Spleen (tissue), 11 donors: Measurements from ENCODE around the gene ARMC10. TPM values are rescaled to one million over a fixed set of nuclear protein-coding genes. Genes with fewer than 3 reads are reported as not detected.

Experiments used
- DNase-seq: peaks from one replicate; pipeline ENCODE4 v3.0.0-alpha.2; 2020
- H3K27ac ChIP-seq, 8 donors: fragments of 200-600 bp; sonication (generic) in 7 of 8; 1 replicate in 4 of 8; 2 replicates in 4 of 8; pipeline versions ENCODE4 v1.5.0 to v1.8.0; 2016 to 2021; ENCODE audit warnings: inconsistent platforms in 4 of 8, mild to moderate bottlenecking in 4 of 8, moderate library complexity in 1 of 8
- H3K27me3 ChIP-seq, 7 donors: fragments of 200-600 bp; sonication (generic) in 6 of 7; replicated peaks in 1 of 7; 1 replicate in 4 of 7; 2 replicates in 3 of 7; pipeline versions ENCODE4 v1.5.0 to v1.8.0; 2016 to 2021; ENCODE audit warnings: inconsistent platforms in 3 of 7, mild to moderate bottlenecking in 1 of 7
- H3K36me3 ChIP-seq, 6 donors: fragments of 200-600 bp; sonication (generic) in 5 of 6; 1 replicate in 4 of 6; 2 replicates in 2 of 6; pipeline versions ENCODE4 v1.5.0 to v1.8.0; 2016 to 2021; ENCODE audit warnings: inconsistent platforms in 2 of 6
- H3K4me1 ChIP-seq, 6 donors: fragments of 200-600 bp; sonication (generic) in 5 of 6; 1 replicate in 3 of 6; 2 replicates in 3 of 6; pipeline versions ENCODE4 v1.5.0 to v1.8.0; 2016 to 2021; ENCODE audit warnings: inconsistent platforms in 3 of 6
- H3K4me3 ChIP-seq, 8 donors: fragments of 200-600 bp; sonication (generic) in 7 of 8; 1 replicate in 4 of 8; 2 replicates in 4 of 8; pipeline versions ENCODE4 v1.5.0 to v1.8.0; 2016 to 2021; ENCODE audit warnings: inconsistent platforms in 4 of 8, mild to moderate bottlenecking in 4 of 8, moderate library complexity in 2 of 8
- H3K9me3 ChIP-seq, 8 donors: fragments of 200-600 bp; sonication (generic) in 7 of 8; 1 replicate in 4 of 8; 2 replicates in 4 of 8; pipeline versions ENCODE4 v1.5.0 to v1.8.0; 2016 to 2021; ENCODE audit warnings: inconsistent platforms in 4 of 8
- POLR2A ChIP-seq, 3 donors: fragments of 450-650 bp; IDR thresholded peaks; one replicate each; pipeline ENCODE4 v1.5.1; 2017; ENCODE audit warnings: antibody characterized with exemption in 3 of 3, mild to moderate bottlenecking in 1 of 3
- POLR2AphosphoS5 ChIP-seq, 3 donors: sonication (generic); formaldehyde crosslinking; IDR thresholded peaks; one replicate each; pipeline ENCODE4 v1.5.1; 2017; ENCODE audit warnings: antibody characterized with exemption in 3 of 3
- WGBS, 5 donors: extraction: QIAGEN DNeasy Blood & Tissue Kit in 3 of 5; methylation state at CpG; one replicate each; pipeline versions ENCODE4 v1.1.5 to v1.1.7; 2013 to 2018; 5-methylcytosine and 5-hydroxymethylcytosine counted together
- intact Hi-C: fragments of 100-400 bp; cut with DNase I; formaldehyde crosslinking; loops from one replicate; pipeline ENCODE4 v1.15.0; 2023; ENCODE audit warnings: low total_unique reads
- polyA plus RNA-seq, 3 donors: library from polyadenylated mRNA; stranded (reverse); fragments of 200-250 nt; gene quantifications; one replicate each; pipeline ENCODE4 v1.2.1, GENCODE V29; 2013
- total RNA-seq, 7 donors: library from RNA; depleted of rRNA in 3 of 7; stranded (reverse); fragments of >200 nt in 3 of 7; fragmentation: NEBNext Ultra II Directional in 4 of 7; extraction: Animal tissue kit (Norgen Biotek cat#: 25700) in 4 of 7; gene quantifications; one replicate each; pipeline versions ENCODE4 v1.1.0 to v1.2.1, GENCODE V29; 2016 to 2021
- TF ChIP-seq, protein P1 (sequence below), 11 experiments: fragments of 200-600 bp in 7 of 11; fragments of 450-650 bp in 4 of 11; sonication (generic) in 4 of 11; IDR thresholded peaks in 8 of 11; conservative IDR thresholded peaks in 3 of 11; 1 replicate in 7 of 11; 2 replicates in 4 of 11; pipeline versions ENCODE4 v1.4.0 to v1.8.0; 2016 to 2021; ENCODE audit warnings: antibody characterized with exemption in 11 of 11, inconsistent platforms in 4 of 11, mild to moderate bottlenecking in 1 of 11
- donor health status: healthy with polysubstance abuse.
- donor health status: DM: no; HTN: no; CAD: no; lungs with moderate emphysema.
- donor health status: DM: no; HTN: no; CAD: no.
- donor health status: Bipolar disorder and iron deficiency.
- donor health status: healthy.
- donor health status: DM: no; HTN: no; CAD: no.
- donor health status: DM: yes; HTN: yes; CAD: no.

ARMC10 gene
- total and polyA plus RNA-seq, 10 donors = 11.7 to 29.8 (median 26.2) TPM

DNA sequence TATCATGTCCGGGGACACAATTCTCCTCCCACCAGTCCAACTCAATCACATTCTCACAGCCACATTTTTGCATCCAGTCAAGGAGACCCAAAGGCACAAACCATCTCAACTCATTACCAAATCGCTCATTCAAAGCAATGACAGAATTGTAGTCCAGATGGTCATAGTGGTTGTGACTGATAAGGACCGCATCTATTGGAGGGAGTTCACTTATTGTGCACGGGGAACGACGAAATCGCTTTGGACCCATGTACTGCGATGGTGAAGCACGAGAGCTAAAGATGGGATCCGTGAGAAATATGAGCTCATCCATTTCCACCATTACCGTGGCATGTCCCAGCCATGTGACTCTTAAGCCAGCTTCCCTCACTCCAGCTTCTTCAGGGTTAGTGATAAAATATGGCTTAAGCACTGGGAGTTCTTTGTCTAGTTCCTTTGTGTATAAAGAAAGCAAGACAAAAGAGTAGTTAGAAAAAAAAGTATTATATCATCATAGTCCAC lies 44.9 kb downstream of the ARMC10 start:
- WGBS, 5 donors = 95 to 99% (median 98%) methylated on average over 11 of the region's 11 CpGs

GRCh38 chr7:103120362-103120761 lies 45.4 kb downstream of the ARMC10 start:
- Histone ChIP-seq H3K27ac (no peak overlapping the region), H3K27me3 (no peaks in the 10 kb centered on the region), H3K9me3 (no peaks in the 10 kb centered on the region), H3K36me3 (peaks cover 0 to 89% (median 11%) of the 10 kb centered on the region in 6 donors), H3K4me3 (no peak overlapping the region), H3K4me1 (no peaks in the 10 kb centered on the region)
- WGBS, 5 donors = 93 to 100% (median 100%) methylated on average over 1 of the region's 1 CpG
- TF ChIP-seq POLR2A (IDR thresholded peaks at IDR 0.05) (no peak), POLR2AphosphoS5 (IDR thresholded peaks at IDR 0.05) (no peak)
- TF ChIP-seq, protein P1, sequence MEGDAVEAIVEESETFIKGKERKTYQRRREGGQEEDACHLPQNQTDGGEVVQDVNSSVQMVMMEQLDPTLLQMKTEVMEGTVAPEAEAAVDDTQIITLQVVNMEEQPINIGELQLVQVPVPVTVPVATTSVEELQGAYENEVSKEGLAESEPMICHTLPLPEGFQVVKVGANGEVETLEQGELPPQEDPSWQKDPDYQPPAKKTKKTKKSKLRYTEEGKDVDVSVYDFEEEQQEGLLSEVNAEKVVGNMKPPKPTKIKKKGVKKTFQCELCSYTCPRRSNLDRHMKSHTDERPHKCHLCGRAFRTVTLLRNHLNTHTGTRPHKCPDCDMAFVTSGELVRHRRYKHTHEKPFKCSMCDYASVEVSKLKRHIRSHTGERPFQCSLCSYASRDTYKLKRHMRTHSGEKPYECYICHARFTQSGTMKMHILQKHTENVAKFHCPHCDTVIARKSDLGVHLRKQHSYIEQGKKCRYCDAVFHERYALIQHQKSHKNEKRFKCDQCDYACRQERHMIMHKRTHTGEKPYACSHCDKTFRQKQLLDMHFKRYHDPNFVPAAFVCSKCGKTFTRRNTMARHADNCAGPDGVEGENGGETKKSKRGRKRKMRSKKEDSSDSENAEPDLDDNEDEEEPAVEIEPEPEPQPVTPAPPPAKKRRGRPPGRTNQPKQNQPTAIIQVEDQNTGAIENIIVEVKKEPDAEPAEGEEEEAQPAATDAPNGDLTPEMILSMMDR (IDR thresholded peaks at IDR 0.05 in 8 of 11, conservative IDR thresholded peaks at IDR 0.05 in 3 of 11) = no peak
- intact Hi-C loops = no loop called here
- DNase-seq = no peak

More for the DNA sequence above, 44.9 kb downstream of the ARMC10 start:
- Histone ChIP-seq H3K27ac (no peak overlapping the region), H3K4me1 (no peaks in the 10 kb centered on the region), H3K4me3 (no peak overlapping the region), H3K9me3 (no peaks in the 10 kb centered on the region), H3K36me3 (peaks cover 0 to 89% (median 11%) of the 10 kb centered on the region in 6 donors), H3K27me3 (no peaks in the 10 kb centered on the region)
- intact Hi-C loops = no loop called here
- TF ChIP-seq, protein P1 (IDR thresholded peaks at IDR 0.05 in 8 of 11, conservative IDR thresholded peaks at IDR 0.05 in 3 of 11) = no peak
- TF ChIP-seq POLR2AphosphoS5 (IDR thresholded peaks at IDR 0.05) (no peak), POLR2A (IDR thresholded peaks at IDR 0.05) (no peak)
- no peak for DNase-seq

GRCh38 chr7:103121641-103122040 lies 46.7 kb downstream of the ARMC10 start:
- H3K4me3 ChIP-seq = no peak overlapping the region
- no peak for DNase-seq
- TF ChIP-seq, protein P1 (IDR thresholded peaks at IDR 0.05 in 8 of 11, conservative IDR thresholded peaks at IDR 0.05 in 3 of 11) = no peak
- TF ChIP-seq POLR2A (IDR thresholded peaks at IDR 0.05) = no peak
- TF ChIP-seq POLR2AphosphoS5 (IDR thresholded peaks at IDR 0.05) = no peak
- H3K9me3 ChIP-seq = no peaks in the 10 kb centered on the region
- no peaks in the 10 kb centered on the region for H3K4me1 ChIP-seq
- H3K36me3 ChIP-seq = peaks cover 0 to 95% (median 11%) of the 10 kb centered on the region in 6 donors
- H3K27ac ChIP-seq = no peak overlapping the region
- no peaks in the 10 kb centered on the region for H3K27me3 ChIP-seq
- intact Hi-C loops = no loop called here

DNA sequence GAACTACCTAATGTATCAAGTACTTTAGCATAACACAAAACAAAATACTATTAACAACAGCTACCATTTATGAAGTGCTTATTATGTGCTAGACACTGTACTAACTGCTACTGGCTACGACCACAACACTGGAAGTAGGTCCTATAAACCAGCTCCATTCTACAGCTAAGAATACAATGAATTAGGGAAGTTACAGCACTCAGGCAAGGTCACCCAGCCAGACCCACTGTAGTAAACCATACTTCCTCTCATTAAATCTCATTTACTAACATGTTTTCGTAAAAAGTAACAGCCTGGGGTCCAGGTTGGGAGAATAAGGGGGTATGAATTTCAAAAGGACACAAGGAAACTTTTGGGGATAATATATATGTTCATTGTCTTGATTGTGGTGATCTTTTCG lies 48.6 kb downstream of the ARMC10 start:
- no peaks in the 10 kb centered on the region for H3K9me3 ChIP-seq
- H3K4me1 ChIP-seq = peaks cover 0 to 2% (median 0%) of the 10 kb centered on the region in 6 donors
- 46 to 71% (median 55%) methylated on average over 3 of the region's 3 CpGs for WGBS, 5 donors
- intact Hi-C loops = no loop called here
- H3K36me3 ChIP-seq = peaks cover 0 to 99% (median 22%) of the 10 kb centered on the region in 6 donors
- TF ChIP-seq POLR2AphosphoS5 (IDR thresholded peaks at IDR 0.05) = no peak
- TF ChIP-seq POLR2A (IDR thresholded peaks at IDR 0.05) = no peak
- TF ChIP-seq, protein P1 (IDR thresholded peaks at IDR 0.05 in 8 of 11, conservative IDR thresholded peaks at IDR 0.05 in 3 of 11) = no peak
- no peaks in the 10 kb centered on the region for H3K27me3 ChIP-seq
- no peak overlapping the region for H3K27ac ChIP-seq
- H3K4me3 ChIP-seq = no peak overlapping the region
- DNase-seq = no peak
